ENCODE results near the gene SLAMF7. TPM values are rescaled to one million over a fixed set of nuclear protein-coding genes. Genes with fewer than 3 reads are reported as not detected.

Gene SLAMF7
- total RNA-seq, 1 donor, result not detected

GRCh38 chr1:160752406-160752805 lies 13.4 kb downstream of the SLAMF7 start:
- Histone ChIP-seq H3K36me3 (ENCODE audit: insufficient read depth, low read length) (no peaks in the 10 kb centered on the region), H3K4me3 (ENCODE audit: insufficient read depth, low read length) (no peak overlapping the region), H3K27me3 (ENCODE audit: insufficient read depth, low read length) (no peaks in the 10 kb centered on the region), H2AFZ (ENCODE audit: low read length) (no peak overlapping the region), H3K9me3 (ENCODE audit: low read depth, low read length) (no peaks in the 10 kb centered on the region), H3K4me2 (ENCODE audit: insufficient read depth, low read length) (no peak overlapping the region), H3K4me1 (ENCODE audit: insufficient read depth, low read length) (no peaks in the 10 kb centered on the region), H3K79me2 (ENCODE audit: insufficient read depth, low read length) (no peaks in the 10 kb centered on the region), H3K27ac (ENCODE audit: low read depth, low read length) (no peak overlapping the region), H4K20me1 (ENCODE audit: insufficient read depth, low read length) (no peaks in the 10 kb centered on the region)
- DNase-seq (ENCODE audit: insufficient read length, low spot score, missing footprints), result no peak
- TF ChIP-seq CTCF (IDR thresholded peaks at IDR 0.05; ENCODE audit: extremely low read depth, low read depth, low read length), result no peak

- no peaks in the 10 kb centered on the region for H3K27me3 ChIP-seq (ENCODE audit: insufficient read depth, low read length)
- no peak for TF ChIP-seq CTCF (IDR thresholded peaks at IDR 0.05; ENCODE audit: extremely low read depth, low read depth, low read length)
- no peaks in the 10 kb centered on the region for H4K20me1 ChIP-seq (ENCODE audit: insufficient read depth, low read length)
- H3K4me1 ChIP-seq (ENCODE audit: insufficient read depth, low read length), result no peaks in the 10 kb centered on the region
- H3K4me3 ChIP-seq (ENCODE audit: insufficient read depth, low read length), result no peak overlapping the region
- no peaks in the 10 kb centered on the region for H3K9me3 ChIP-seq (ENCODE audit: low read depth, low read length)
- H3K4me2 ChIP-seq (ENCODE audit: insufficient read depth, low read length), result no peak overlapping the region
- no peaks in the 10 kb centered on the region for H3K36me3 ChIP-seq (ENCODE audit: insufficient read depth, low read length)
- H2AFZ ChIP-seq (ENCODE audit: low read length), result no peak overlapping the region
- no peak for DNase-seq (ENCODE audit: insufficient read length, low spot score, missing footprints)
- H3K27ac ChIP-seq (ENCODE audit: low read depth, low read length), result no peak overlapping the region
- H3K79me2 ChIP-seq (ENCODE audit: insufficient read depth, low read length), result no peaks in the 10 kb centered on the region
Observed at GRCh38 chr1:160752924-160753323, 13.9 kb downstream of the SLAMF7 start.

GRCh38 chr1:160753594-160753993 lies 14.5 kb downstream of the SLAMF7 start:
- Histone ChIP-seq H3K79me2 (ENCODE audit: insufficient read depth, low read length) (no peaks in the 10 kb centered on the region), H3K36me3 (ENCODE audit: insufficient read depth, low read length) (no peaks in the 10 kb centered on the region), H3K4me3 (ENCODE audit: insufficient read depth, low read length) (no peak overlapping the region), H3K4me2 (ENCODE audit: insufficient read depth, low read length) (no peak overlapping the region), H4K20me1 (ENCODE audit: insufficient read depth, low read length) (no peaks in the 10 kb centered on the region), H2AFZ (ENCODE audit: low read length) (no peak overlapping the region), H3K4me1 (ENCODE audit: insufficient read depth, low read length) (no peaks in the 10 kb centered on the region), H3K27me3 (ENCODE audit: insufficient read depth, low read length) (no peaks in the 10 kb centered on the region), H3K27ac (ENCODE audit: low read depth, low read length) (no peak overlapping the region), H3K9me3 (ENCODE audit: low read depth, low read length) (no peaks in the 10 kb centered on the region)
- no peak for DNase-seq (ENCODE audit: insufficient read length, low spot score, missing footprints)
- TF ChIP-seq CTCF (IDR thresholded peaks at IDR 0.05; ENCODE audit: extremely low read depth, low read depth, low read length), result no peak

GRCh38 chr1:160755461-160755860 lies 16.4 kb downstream of the SLAMF7 start:
- Histone ChIP-seq H3K27me3 (ENCODE audit: insufficient read depth, low read length) (no peaks in the 10 kb centered on the region), H4K20me1 (ENCODE audit: insufficient read depth, low read length) (no peaks in the 10 kb centered on the region), H3K36me3 (ENCODE audit: insufficient read depth, low read length) (no peaks in the 10 kb centered on the region), H2AFZ (ENCODE audit: low read length) (no peak overlapping the region), H3K9me3 (ENCODE audit: low read depth, low read length) (no peaks in the 10 kb centered on the region), H3K27ac (ENCODE audit: low read depth, low read length) (no peak overlapping the region), H3K4me1 (ENCODE audit: insufficient read depth, low read length) (no peaks in the 10 kb centered on the region), H3K4me3 (ENCODE audit: insufficient read depth, low read length) (no peak overlapping the region), H3K4me2 (ENCODE audit: insufficient read depth, low read length) (no peak overlapping the region), H3K79me2 (ENCODE audit: insufficient read depth, low read length) (no peaks in the 10 kb centered on the region)
- no peak for TF ChIP-seq CTCF (IDR thresholded peaks at IDR 0.05; ENCODE audit: extremely low read depth, low read depth, low read length)
- no peak for DNase-seq (ENCODE audit: insufficient read length, low spot score, missing footprints)
